ENCODE results near the gene F8A2. TPM values are rescaled to one million over a fixed set of nuclear protein-coding genes. Genes with fewer than 3 reads are reported as not detected.

The F8A2 gene
- total RNA-seq, 2 experiments from 2014 or later = not detected

DNA sequence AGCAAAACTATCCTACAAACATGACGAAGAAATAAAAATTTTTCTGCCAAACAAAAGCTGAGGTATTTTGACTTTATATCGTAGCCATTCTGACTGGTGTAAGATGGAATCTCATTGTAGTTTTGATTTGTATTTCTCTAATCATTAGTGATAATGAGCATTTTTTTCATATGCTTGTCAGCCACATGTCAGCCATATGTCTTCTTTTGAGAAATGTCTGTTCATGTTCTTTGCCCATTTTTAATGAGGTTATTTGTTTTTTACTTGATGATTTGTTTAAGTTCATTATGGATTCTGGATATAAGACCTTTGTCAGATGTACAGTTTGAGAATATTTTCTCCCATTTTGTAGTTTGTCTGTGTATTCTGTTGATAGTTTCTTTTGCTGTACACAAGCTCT, 24.5 kb downstream of the F8A2 start:
- Mint-ChIP-seq H3K4me3 (no peak overlapping the region), H3K4me1 (ENCODE audit: low read depth) (no peaks in the 10 kb centered on the region), H3K27ac (no peak overlapping the region), H3K36me3 (ENCODE audit: low read depth) (peaks cover 9% of the 10 kb centered on the region), H3K9me3 (peaks cover 19% of the 10 kb centered on the region), H3K27me3 (ENCODE audit: low read depth) (no peaks in the 10 kb centered on the region)
- CTCF ChIA-PET = no interaction called here
- no peak for DNase-seq
- intact Hi-C loops (cut with micrococcal nuclease) = no loop called here

- Mint-ChIP-seq H3K27me3 (ENCODE audit: low read depth) (no peaks in the 10 kb centered on the region), H3K27ac (no peak overlapping the region), H3K36me3 (ENCODE audit: low read depth) (no peaks in the 10 kb centered on the region), H3K4me1 (ENCODE audit: low read depth) (no peaks in the 10 kb centered on the region), H3K9me3 (no peaks in the 10 kb centered on the region), H3K4me3 (no peak overlapping the region)
- CTCF ChIA-PET = no interaction called here
- intact Hi-C loops (cut with micrococcal nuclease) = no loop called here
- no peak for DNase-seq
Measured at GRCh38 chrX:155417769-155418168, 35.9 kb downstream of the F8A2 start.

Small RNAs within 50 kb of the gene (microRNA-seq; reads per million reads assigned to microRNA genes)
- gene MIR1184-2 (ENCODE audit: borderline microRNAs expressed, borderline replicate concordance) = not detected

Other genes starting within 250 kb of the F8A2 start
- 100 to 1,000 TPM; 106 to 110 TPM for gene VBP1, start 165.6 kb upstream of the F8A2 start, total RNA-seq
- gene RAB39B, start 117.6 kb upstream of the F8A2 start, total RNA-seq = 10 to 100 TPM; 11.6 to 13.0 TPM
- under 1 TPM; 0.27 to 0.74 TPM for gene CLIC2, start 47.5 kb upstream of the F8A2 start, total RNA-seq
- gene F8A3, start 76.5 kb downstream of the F8A2 start, total RNA-seq = under 1 TPM; 0.43 to 0.52 TPM
- gene SPRY3, start 230.5 kb downstream of the F8A2 start, total RNA-seq = under 1 TPM; 0.12 to 0.15 TPM
- gene TMLHE, start 230.9 kb downstream of the F8A2 start, total RNA-seq = 10 to 100 TPM; 13.2 to 14.7 TPM